Activated naive CD8-positive, alpha-beta T cell treated with anti-CD3 and anti-CD28 coated beads, Interleukin-2, amount 50 U/mL, for 24 hours (primary cell): Measurements from ENCODE around the gene KRTAP10-6.
"Not testable (repeated sequence)": the region's sequence is repeated elsewhere in the genome, so short reads cannot be mapped to it uniquely, and the experiment has no call there.

Source experiments
- ATAC-seq: fragments of 150-1000 bp; cut with Tn5 transposase; one replicate; pipeline ENCODE4 v1.10.0; 2021
- DNase-seq: peaks from one replicate; pipeline ENCODE4 v3.0.0; 2021
- H3K27ac Mint-ChIP-seq: one replicate; pipeline ENCODE4 v1.8.0; 2021; ENCODE audit warnings: mild to moderate bottlenecking, mixed read lengths
- H3K27me3 Mint-ChIP-seq: one replicate; pipeline ENCODE4 v1.8.0; 2021; ENCODE audit warnings: mixed read lengths
- H3K36me3 Mint-ChIP-seq: one replicate; pipeline ENCODE4 v1.8.0; 2021; ENCODE audit warnings: low read depth, mixed read lengths
- H3K4me1 Mint-ChIP-seq: one replicate; pipeline ENCODE4 v1.8.0; 2021; ENCODE audit warnings: mixed read lengths
- H3K4me3 Mint-ChIP-seq: one replicate; pipeline ENCODE4 v1.8.0; 2021; ENCODE audit warnings: mild to moderate bottlenecking, moderate library complexity, mixed read lengths
- H3K9me3 Mint-ChIP-seq: one replicate; pipeline ENCODE4 v1.8.0; 2021; ENCODE audit warnings: mixed read lengths

Gene KRTAP10-6

DNA sequence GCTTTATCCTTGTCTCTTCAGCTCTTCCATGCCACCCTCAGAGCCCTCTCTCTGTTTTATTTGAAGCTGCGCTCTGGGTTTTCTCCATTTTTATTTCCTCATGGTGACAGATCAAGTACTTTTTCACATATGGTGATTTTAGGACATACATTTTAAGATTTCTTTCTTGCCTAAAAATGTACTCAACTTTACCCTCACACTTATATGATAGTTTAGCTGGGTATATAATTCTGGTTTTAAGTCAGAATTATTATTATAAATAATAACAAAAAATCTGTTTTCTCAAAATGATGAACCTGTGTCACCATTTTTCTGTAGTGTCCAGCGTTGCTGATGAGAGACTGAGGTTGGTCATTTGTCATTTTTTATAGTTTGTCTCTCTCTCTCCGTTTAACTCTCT is 11.1 kb downstream of the KRTAP10-6 start:
- H3K27ac Mint-ChIP-seq: no peak overlapping the region

DNA sequence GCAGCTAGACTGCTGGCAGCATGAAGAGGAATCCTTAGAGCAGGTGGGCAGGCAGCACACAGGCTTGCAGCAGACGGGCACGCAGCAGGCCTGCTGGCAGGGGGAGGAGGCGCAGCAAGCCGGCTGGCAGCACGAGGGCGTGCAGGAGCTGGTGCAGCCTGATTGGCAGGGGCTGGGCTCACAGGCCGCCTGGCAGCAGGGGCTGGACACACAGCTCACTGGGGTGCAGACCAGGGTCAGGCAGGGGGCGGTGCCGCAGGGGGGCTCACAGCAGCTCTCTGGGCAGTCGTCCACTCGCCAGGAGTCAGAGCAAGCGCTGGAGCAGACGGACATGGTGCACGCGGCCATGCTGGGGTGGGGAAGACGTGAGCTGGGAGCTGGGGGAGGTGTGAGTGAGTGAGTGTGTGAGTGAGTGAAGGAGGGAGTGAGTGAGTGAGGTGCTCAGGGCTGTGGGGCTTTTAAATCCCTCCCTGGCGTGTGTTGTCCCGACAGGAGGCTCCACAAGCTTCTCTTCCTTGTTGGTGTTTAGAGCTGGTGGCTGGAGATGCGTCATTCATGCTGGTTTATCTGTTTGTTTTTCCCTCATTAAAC is 12.0 kb downstream of the KRTAP10-6 start, which contains the start of gene KRTAP10-5:
KRTAP10-5 (minus strand) TSS at position 374 of the 591 bp plus-strand sequence; CDS start at position 348, 26 bp downstream.
- H3K36me3 Mint-ChIP-seq, H3K27ac Mint-ChIP-seq, DNase-seq, ATAC-seq, H3K4me1 Mint-ChIP-seq, H3K4me3 Mint-ChIP-seq, H3K27me3 Mint-ChIP-seq: not testable (repeated sequence)
- peaks cover 24% of the 10 kb centered on the region for H3K9me3 Mint-ChIP-seq

More for the DNA sequence above, 11.1 kb downstream of the KRTAP10-6 start:
- Mint-ChIP-seq H3K36me3 (peaks cover 3% of the 10 kb centered on the region), H3K27me3 (no peaks in the 10 kb centered on the region), H3K4me1 (peaks cover 5% of the 10 kb centered on the region), H3K9me3 (peaks cover 24% of the 10 kb centered on the region), H3K4me3 (no peak overlapping the region)
- DNase-seq (no peak), ATAC-seq (no peak)

DNA sequence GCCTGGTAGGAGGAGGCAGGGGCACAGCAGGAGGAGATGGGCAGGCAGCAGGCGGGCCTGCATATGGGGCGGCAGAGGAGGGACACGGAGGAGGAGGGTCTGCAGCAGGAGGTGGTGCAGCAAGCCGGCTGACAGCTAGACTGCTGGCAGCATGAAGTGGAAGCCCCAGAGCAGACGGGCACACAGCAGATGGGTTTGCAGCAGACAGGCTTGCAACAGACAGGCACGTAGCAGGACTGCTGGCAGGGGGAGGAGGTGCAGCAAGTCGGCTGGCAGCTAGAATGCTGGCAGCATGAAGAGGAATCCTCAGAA is 12.5 kb downstream of the KRTAP10-6 start:
- peaks cover 2% of the 10 kb centered on the region for H3K27me3 Mint-ChIP-seq
- DNase-seq (no peak), ATAC-seq (no peak)
- H3K36me3 Mint-ChIP-seq: peaks cover 3% of the 10 kb centered on the region
- peaks cover 24% of the 10 kb centered on the region for H3K9me3 Mint-ChIP-seq
- peaks cover 5% of the 10 kb centered on the region for H3K4me1 Mint-ChIP-seq
- H3K27ac Mint-ChIP-seq: no peak overlapping the region
- no peak overlapping the region for H3K4me3 Mint-ChIP-seq

DNA sequence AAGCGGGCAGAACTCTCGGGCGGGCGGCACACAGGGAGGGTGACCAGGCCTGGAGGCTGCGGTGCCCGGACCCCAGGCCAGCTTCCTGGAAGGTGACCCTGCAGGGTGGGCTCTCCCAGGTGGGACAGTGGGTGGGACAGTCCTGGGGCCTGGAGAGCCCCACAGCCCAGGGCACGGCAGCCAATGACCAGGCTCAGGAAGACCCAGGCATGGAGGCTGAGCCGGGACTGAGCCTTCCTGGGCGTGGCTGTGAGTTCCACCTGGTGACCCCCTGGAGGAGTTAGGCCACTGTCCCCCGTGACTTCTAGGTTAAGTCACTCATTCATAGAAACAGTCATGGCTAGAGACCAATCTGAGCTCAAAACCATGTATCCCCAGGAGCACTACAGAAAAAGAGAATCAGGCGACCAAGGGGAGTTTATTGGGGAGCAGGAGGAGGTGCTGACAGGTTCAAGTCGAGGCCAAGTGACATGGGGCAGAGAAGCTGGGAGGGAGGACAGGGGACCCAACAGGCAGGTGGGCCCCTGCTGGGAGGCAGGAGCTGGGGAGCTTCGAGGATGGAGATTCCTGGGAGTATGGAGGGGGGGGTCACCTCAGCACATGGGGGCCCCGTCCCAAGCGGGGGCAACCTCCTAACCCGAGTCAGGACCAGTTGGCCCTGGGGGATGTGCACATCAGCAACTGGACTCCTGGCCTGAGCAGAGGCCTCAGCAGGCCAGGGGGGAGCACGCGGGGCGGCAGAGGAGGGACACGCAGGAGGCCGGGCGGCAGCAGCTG is 13.1 kb downstream of the KRTAP10-6 start:
- no peak for ATAC-seq

DNA sequence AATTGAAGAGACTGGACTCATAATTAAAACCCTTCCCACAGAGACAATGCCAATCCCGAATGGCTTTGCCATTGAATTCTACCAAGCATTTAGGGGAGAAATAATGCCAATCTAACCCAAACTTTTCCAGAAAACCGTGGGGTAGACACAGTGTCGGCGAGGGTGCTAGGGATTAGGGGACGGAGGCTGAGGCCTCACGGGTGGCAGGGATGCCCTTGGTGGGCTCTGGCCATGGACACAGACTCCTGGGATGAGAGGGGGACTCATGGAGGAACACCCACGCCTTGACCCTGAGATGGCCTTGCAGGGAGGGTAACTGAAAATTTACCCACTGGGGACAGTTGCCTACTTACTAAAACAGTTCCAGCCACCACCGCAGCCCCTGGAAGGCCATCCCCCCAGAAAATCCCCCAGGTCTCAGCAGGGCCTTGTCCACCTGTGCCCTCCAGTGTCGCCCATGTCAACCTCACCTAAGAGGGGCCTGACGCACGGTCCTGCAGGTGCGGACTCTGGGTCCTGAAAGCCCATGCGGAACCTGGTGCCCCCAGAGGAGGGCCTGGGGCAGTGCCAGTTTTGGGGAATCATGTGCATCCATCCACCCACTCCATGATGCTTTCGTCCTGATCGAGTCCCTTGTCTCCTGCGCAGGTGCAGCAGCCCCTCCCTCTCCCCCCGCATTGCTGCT is 13.8 kb downstream of the KRTAP10-6 start:
- DNase-seq: no peak
- Mint-ChIP-seq H3K27me3 (peaks cover 2% of the 10 kb centered on the region), H3K4me1 (peaks cover 5% of the 10 kb centered on the region), H3K27ac (no peak overlapping the region), H3K4me3 (no peak overlapping the region), H3K36me3 (peaks cover 3% of the 10 kb centered on the region), H3K9me3 (peaks cover 24% of the 10 kb centered on the region)
- no peak for ATAC-seq

More for the DNA sequence above, 13.1 kb downstream of the KRTAP10-6 start:
- Mint-ChIP-seq H3K4me3 (no peak overlapping the region), H3K9me3 (peaks cover 24% of the 10 kb centered on the region), H3K4me1 (peaks cover 5% of the 10 kb centered on the region), H3K27me3 (peaks cover 2% of the 10 kb centered on the region), H3K36me3 (peaks cover 3% of the 10 kb centered on the region), H3K27ac (no peak overlapping the region)
- DNase-seq: no peak

DNA sequence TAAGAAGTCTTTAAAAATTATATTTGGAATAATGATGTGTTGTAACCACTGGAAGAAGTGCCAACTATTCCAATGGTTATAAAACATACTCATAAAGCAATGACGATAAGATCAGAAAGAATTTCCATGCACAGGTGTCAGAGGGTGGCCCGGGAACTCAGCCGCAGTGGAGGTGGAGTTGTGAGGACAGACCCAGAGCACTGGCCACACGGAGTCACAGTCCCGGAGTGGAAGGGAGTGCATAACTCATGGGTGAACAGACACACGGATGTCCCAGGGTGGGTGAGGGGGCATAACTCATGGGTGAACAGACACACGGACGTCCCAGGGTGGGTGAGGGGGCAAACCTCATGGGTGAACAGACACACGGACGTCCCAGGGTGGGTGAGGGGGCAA is 16.3 kb downstream of the KRTAP10-6 start:
- no peak overlapping the region for H3K4me3 Mint-ChIP-seq
- H3K27me3 Mint-ChIP-seq: peaks cover 2% of the 10 kb centered on the region
- H3K27ac Mint-ChIP-seq: no peak overlapping the region
- peaks cover 16% of the 10 kb centered on the region for H3K9me3 Mint-ChIP-seq
- H3K36me3 Mint-ChIP-seq: no peaks in the 10 kb centered on the region
- H3K4me1 Mint-ChIP-seq: no peaks in the 10 kb centered on the region
- DNase-seq (no peak), ATAC-seq (no peak)

DNA sequence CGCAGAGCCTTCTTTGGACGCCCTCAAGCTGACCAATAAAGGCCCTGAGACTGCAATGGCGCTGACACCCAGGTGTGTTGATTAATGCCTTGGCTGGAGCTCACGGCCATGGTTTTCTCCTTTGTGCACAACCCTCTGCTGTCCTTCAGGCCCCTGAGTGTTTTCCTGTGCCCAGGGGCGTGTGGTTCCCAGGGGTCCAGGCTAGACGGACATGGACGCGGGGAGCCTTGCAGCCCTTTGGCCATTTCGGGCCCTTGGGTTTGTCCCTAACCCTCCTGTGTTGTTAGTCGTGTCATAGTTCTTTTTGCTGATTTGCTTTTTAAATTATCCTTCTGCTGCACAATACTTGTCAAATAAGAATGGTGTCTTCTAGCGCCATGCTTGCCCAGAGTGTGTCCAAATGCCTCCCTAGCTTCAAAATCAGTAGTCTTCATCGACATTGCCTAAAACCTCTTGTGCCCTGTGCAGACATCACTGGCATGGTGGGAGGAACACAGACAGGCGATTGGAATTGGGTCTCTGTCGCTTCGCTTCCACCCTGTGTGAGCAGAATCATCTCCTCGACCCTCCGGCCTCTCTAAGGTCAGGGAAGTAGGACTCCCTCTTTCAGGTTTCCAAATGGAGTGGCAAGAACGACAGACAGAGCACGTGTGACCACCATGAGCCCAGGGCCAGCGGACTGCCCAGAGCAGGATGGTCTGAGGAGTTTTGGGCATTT is 16.8 kb downstream of the KRTAP10-6 start:
- no peak overlapping the region for H3K27ac Mint-ChIP-seq
- H3K27me3 Mint-ChIP-seq: peaks cover 2% of the 10 kb centered on the region
- no peaks in the 10 kb centered on the region for H3K36me3 Mint-ChIP-seq

DNA sequence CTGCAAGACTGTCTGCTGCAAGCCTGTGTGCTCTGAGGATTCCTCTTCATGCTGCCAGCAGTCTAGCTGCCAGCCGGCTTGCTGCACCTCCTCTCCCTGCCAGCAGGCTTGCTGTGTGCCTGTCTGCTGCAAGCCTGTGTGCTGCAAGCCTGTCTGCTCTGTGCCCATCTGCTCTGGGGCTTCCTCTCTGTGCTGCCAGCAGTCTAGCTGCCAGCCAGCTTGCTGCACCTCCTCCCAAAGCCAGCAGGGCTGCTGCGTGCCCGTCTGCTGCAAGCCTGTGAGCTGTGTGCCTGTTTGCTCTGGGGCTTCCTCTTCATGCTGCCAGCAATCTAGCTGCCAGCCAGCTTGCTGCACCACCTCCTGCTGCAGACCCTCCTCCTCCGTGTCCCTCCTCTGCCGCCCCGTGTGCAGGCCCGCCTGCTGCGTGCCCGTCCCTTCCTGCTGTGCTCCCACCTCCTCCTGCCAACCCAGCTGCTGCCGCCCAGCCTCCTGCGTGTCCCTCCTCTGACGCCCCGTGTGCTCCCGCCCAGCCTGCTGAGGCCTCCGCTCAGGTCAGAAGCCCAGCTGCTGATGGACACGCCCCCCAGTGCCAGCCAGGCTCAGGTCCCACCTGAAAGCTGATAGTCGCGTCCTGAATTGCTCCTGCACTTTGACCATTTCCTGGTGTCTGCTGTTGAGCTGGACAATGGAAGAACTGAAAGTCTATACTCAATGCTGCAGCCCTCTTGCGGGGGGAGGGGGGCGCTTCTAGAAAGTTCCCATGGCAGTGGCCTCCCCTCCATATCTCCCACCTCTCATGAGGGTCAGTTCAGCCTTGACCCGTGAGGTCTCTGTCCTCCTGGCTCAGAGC is 17.6 kb downstream of the KRTAP10-6 start:
- ATAC-seq: no peak
- H3K9me3 Mint-ChIP-seq: peaks cover 14% of the 10 kb centered on the region
- DNase-seq: no peak
- no peaks in the 10 kb centered on the region for H3K4me1 Mint-ChIP-seq
- H3K27ac Mint-ChIP-seq: no peak overlapping the region
- H3K36me3 Mint-ChIP-seq: no peaks in the 10 kb centered on the region
- no peak overlapping the region for H3K4me3 Mint-ChIP-seq
- H3K27me3 Mint-ChIP-seq: peaks cover 2% of the 10 kb centered on the region

More for the DNA sequence above, 16.8 kb downstream of the KRTAP10-6 start:
- ATAC-seq: no peak
- no peaks in the 10 kb centered on the region for H3K4me1 Mint-ChIP-seq
- H3K4me3 Mint-ChIP-seq: no peak overlapping the region
- no peak for DNase-seq
- H3K9me3 Mint-ChIP-seq: peaks cover 14% of the 10 kb centered on the region

DNA sequence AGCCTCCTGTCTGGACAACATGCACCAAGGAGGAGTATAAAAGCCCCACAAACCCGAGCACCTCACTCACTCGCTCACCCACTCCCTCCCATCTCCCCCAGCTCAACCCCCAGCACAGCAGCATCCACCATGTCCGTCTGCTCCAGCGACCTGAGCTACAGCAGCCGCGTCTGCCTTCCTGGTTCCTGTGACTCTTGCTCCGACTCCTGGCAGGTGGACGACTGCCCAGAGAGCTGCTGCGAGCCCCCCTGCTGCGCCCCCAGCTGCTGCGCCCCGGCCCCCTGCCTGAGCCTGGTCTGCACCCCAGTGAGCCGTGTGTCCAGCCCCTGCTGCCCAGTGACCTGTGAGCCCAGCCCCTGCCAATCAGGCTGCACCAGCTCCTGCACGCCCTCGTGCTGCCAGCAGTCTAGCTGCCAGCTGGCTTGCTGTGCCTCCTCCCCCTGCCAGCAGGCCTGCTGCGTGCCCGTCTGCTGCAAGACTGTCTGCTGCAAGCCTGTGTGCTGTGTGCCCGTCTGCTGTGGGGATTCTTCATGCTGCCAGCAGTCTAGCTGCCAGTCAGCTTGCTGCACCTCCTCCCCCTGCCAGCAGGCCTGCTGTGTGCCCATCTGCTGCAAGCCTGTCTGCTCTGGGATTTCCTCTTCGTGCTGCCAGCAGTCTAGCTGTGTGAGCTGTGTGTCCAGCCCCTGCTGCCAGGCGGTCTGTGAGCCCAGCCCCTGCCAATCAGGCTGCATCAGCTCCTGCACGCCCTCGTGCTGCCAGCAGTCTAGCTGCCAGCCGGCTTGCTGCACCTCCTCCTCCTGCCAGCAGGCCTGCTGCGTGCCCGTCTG is 18.5 kb downstream of the KRTAP10-6 start, which contains the start of gene KRTAP10-4:
KRTAP10-4 (plus strand) TSS at position 100 of the 827 bp plus-strand sequence; CDS start at position 130, 30 bp downstream.
- H3K4me3 Mint-ChIP-seq, ATAC-seq, H3K27me3 Mint-ChIP-seq, H3K36me3 Mint-ChIP-seq, DNase-seq, H3K4me1 Mint-ChIP-seq, H3K27ac Mint-ChIP-seq: not testable (repeated sequence)
- peaks cover 14% of the 10 kb centered on the region for H3K9me3 Mint-ChIP-seq

DNA sequence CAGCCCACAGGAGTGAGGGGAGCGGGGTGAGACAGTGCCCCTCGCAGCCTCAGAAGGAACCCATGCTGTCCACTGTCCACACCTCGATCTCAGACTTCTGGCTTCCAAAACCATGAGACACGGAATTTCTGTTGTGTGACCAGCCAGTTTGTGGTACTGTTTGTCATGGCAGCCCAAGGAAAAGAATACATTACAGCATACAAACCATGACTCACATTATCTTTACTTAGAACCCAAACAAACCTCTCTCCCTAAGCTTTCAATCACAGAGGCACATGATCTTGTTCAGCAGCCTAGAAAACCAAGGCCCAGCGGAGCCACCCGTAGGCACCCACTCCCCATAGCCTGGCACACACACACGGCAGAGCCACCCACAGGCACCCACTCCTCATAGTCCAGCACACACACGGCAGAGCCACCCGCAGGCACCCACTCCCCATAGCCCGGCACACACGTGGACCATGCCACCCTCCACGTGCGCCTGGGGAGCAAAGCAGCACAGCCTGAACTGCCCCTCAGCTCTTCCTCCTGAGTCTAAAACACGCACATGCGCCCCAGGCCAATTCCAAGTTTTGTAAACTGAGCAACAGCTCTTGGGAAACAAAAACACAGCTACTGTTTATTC is 19.2 kb downstream of the KRTAP10-6 start:
- Mint-ChIP-seq H3K9me3 (peaks cover 13% of the 10 kb centered on the region), H3K27ac (no peak overlapping the region)

DNA sequence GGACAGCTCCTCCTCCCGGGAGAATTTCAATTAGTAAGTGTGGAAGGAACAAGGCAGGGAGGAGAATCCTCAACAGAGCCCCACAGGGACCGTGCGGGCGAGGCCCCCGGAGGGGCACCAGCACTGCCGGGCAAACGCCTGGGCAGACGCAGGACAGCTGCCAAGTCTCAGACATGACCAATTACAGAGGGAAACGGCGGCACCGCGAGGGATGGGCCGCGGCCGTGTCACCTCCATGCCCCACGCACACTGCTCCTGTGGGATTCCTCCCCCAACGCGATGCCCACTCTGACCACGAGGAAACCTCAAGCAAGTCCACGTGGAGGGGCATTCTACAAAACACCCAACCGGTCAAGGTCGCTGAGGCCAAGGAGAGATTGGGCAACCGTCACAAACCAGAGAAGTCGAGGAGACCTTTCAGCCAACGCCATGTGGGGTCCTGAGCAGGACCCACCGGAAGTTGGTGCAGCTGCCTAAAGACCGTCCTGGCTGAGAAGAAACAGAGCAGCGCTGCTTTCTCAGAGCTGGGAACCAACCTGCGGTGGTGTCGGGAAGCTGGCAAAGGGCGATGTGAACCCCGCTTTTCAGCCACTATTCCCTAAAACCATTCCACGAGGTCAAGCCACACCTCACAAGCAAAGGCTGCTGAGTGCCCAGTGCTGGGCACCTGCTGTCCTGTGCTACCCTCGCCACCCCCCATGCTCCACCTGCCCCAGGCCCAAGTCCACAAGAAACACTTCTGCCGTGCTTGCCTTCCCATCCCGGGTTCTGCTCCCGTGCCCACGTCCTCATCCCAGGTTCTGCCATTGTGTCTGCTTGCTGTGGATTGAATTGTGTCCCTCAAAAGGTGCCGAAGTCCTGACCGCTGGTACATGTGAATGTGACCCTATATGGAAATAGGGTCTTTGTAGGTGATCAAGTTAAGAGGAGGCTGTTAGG is 20.2 kb downstream of the KRTAP10-6 start:
- no peaks in the 10 kb centered on the region for H3K36me3 Mint-ChIP-seq
- H3K9me3 Mint-ChIP-seq: peaks cover 6% of the 10 kb centered on the region
- H3K4me1 Mint-ChIP-seq: no peaks in the 10 kb centered on the region
- no peak overlapping the region for H3K4me3 Mint-ChIP-seq
- DNase-seq (no peak), ATAC-seq (no peak)
- no peak overlapping the region for H3K27ac Mint-ChIP-seq
- peaks cover 2% of the 10 kb centered on the region for H3K27me3 Mint-ChIP-seq

More for the DNA sequence above, 19.2 kb downstream of the KRTAP10-6 start:
- Mint-ChIP-seq H3K4me1 (no peaks in the 10 kb centered on the region), H3K4me3 (no peak overlapping the region), H3K27me3 (peaks cover 2% of the 10 kb centered on the region), H3K36me3 (no peaks in the 10 kb centered on the region)
- ATAC-seq: no peak
- DNase-seq: no peak

DNA sequence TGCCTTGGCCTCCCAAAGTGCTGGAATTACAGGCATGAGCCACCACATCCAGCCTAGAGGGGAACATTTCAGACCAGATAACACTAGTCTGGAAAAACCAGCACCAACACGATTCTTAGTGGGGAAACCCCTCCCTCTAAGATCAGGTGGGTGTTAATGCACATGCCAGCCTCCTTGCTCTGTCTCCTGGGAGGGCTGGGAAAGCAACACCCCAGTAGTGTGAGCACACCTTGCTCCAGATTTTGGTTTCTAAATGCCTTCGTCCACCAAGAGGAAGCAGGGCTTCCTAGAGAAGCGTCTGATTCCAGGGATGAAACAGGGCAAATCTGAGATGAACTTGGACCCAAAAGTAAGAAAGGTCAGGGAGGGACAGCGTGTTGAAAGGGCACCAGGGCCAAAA is 21.0 kb downstream of the KRTAP10-6 start:
- Mint-ChIP-seq H3K4me1 (peaks cover 2% of the 10 kb centered on the region), H3K4me3 (no peak overlapping the region), H3K27ac (no peak overlapping the region), H3K36me3 (no peaks in the 10 kb centered on the region), H3K27me3 (peaks cover 2% of the 10 kb centered on the region), H3K9me3 (no peaks in the 10 kb centered on the region)
- no peak for DNase-seq
- no peak for ATAC-seq
